ENCODE data around the gene RBM39. TPM values are rescaled to one million over a fixed set of nuclear protein-coding genes. Genes with fewer than 3 reads are reported as not detected.
"Not testable (repeated sequence)": the region's sequence is repeated elsewhere in the genome, so short reads cannot be mapped to it uniquely, and the experiment has no call there.

RBM39 gene
- total RNA-seq, 4 donors from 2014 or later: 143 to 272 (median 165) TPM

- 93% methylated on average over 2 of the region's 2 CpGs for WGBS
- H3K9me3 ChIP-seq: no peaks in the 10 kb centered on the region
- H3K27me3 ChIP-seq: no peaks in the 10 kb centered on the region
- intact Hi-C loops (cut with DNase I): no loop called here
- TF ChIP-seq EP300 (IDR thresholded peaks at IDR 0.05): no peak
- TF ChIP-seq POLR2AphosphoS5 (IDR thresholded peaks at IDR 0.05): no peak
- no peak for TF ChIP-seq POLR2A (IDR thresholded peaks at IDR 0.05; ENCODE audit: low read depth)
- no peak for TF ChIP-seq CTCF (IDR thresholded peaks at IDR 0.05)
- no peak overlapping the region for H3K27ac ChIP-seq (replicated peaks in 1 of 4)
- no peak overlapping the region for H3K4me3 ChIP-seq
- H3K36me3 ChIP-seq: peaks cover 76 to 100% (median 99%) of the 10 kb centered on the region in 4 donors
- DNase-seq (ENCODE audit: extremely low spot score): no peak
- peaks cover 29 to 71% (median 43%) of the 10 kb centered on the region in 4 donors for H3K4me1 ChIP-seq
Observed at GRCh38 chr20:35715652-35716051, 26.4 kb downstream of the RBM39 start.

GRCh38 chr20:35714127-35714526 lies 27.9 kb downstream of the RBM39 start:
- H3K4me1 ChIP-seq: peaks cover 19 to 71% (median 53%) of the 10 kb centered on the region in 4 donors
- intact Hi-C loops (cut with DNase I): no loop called here
- DNase-seq (ENCODE audit: extremely low spot score): no peak
- 63% methylated on average over 4 of the region's 4 CpGs for WGBS
- H3K27me3 ChIP-seq: no peaks in the 10 kb centered on the region
- no peak overlapping the region for H3K4me3 ChIP-seq
- peaks cover 61 to 100% (median 96%) of the 10 kb centered on the region in 4 donors for H3K36me3 ChIP-seq
- no peak overlapping the region for H3K27ac ChIP-seq (replicated peaks in 1 of 4)
- no peaks in the 10 kb centered on the region for H3K9me3 ChIP-seq
- TF ChIP-seq CTCF (IDR thresholded peaks at IDR 0.05) (no peak), POLR2AphosphoS5 (IDR thresholded peaks at IDR 0.05) (no peak), POLR2A (IDR thresholded peaks at IDR 0.05; ENCODE audit: low read depth) (no peak), EP300 (IDR thresholded peaks at IDR 0.05) (no peak)

- H3K36me3 ChIP-seq: peaks cover 51 to 100% (median 91%) of the 10 kb centered on the region in 4 donors
- DNase-seq (ENCODE audit: extremely low spot score); H3K27ac ChIP-seq (replicated peaks in 1 of 4); intact Hi-C loops (cut with DNase I); H3K4me3 ChIP-seq; H3K9me3 ChIP-seq; H3K27me3 ChIP-seq: not testable (repeated sequence)
- H3K4me1 ChIP-seq: peaks cover 20 to 67% (median 56%) of the 10 kb centered on the region in 4 donors
- peak in 1 of 2 donors; percentile 12 for TF ChIP-seq POLR2AphosphoS5 (IDR thresholded peaks at IDR 0.05)
- WGBS: 84% methylated on average over 9 of the region's 9 CpGs
Observed at GRCh38 chr20:35713120-35713519, 28.9 kb downstream of the RBM39 start.

- intact Hi-C loops (cut with DNase I): no loop called here
- 64% methylated on average over 6 of the region's 6 CpGs for WGBS
- Histone ChIP-seq H3K4me3 (no peak overlapping the region), H3K27ac (replicated peaks in 1 of 4) (peak overlapping the region in 2 of 4 donors; percentile 3 to 15), H3K36me3 (peaks cover 42 to 99% (median 86%) of the 10 kb centered on the region in 4 donors), H3K9me3 (no peaks in the 10 kb centered on the region), H3K27me3 (no peaks in the 10 kb centered on the region), H3K4me1 (peaks cover 16 to 58% (median 52%) of the 10 kb centered on the region in 4 donors)
- DNase-seq (ENCODE audit: extremely low spot score): no peak
- TF ChIP-seq CTCF (IDR thresholded peaks at IDR 0.05) (no peak), POLR2AphosphoS5 (IDR thresholded peaks at IDR 0.05) (no peak), EP300 (IDR thresholded peaks at IDR 0.05) (no peak)
Observed at GRCh38 chr20:35711588-35712209, 30.4 kb downstream of the RBM39 start.

- intact Hi-C loops (cut with DNase I): no loop called here
- DNase-seq (ENCODE audit: extremely low spot score): no peak
- H3K36me3 ChIP-seq: peaks cover 40 to 99% (median 86%) of the 10 kb centered on the region in 4 donors
- no peak overlapping the region for H3K4me3 ChIP-seq
- H3K27ac ChIP-seq (replicated peaks in 1 of 4): no peak overlapping the region
- H3K4me1 ChIP-seq: peaks cover 16 to 58% (median 48%) of the 10 kb centered on the region in 4 donors
- no peaks in the 10 kb centered on the region for H3K27me3 ChIP-seq
- no peaks in the 10 kb centered on the region for H3K9me3 ChIP-seq
- TF ChIP-seq CTCF (IDR thresholded peaks at IDR 0.05) (no peak), POLR2A (IDR thresholded peaks at IDR 0.05; ENCODE audit: low read depth) (no peak), POLR2AphosphoS5 (IDR thresholded peaks at IDR 0.05) (no peak), EP300 (IDR thresholded peaks at IDR 0.05) (no peak)
- 64% methylated on average over 6 of the region's 6 CpGs for WGBS
Observed at GRCh38 chr20:35710884-35711587, 31.0 kb downstream of the RBM39 start.
